Tibial artery (tissue), 4 donors: ENCODE data around the gene KCNAB2.
"Not testable (repeated sequence)": the region's sequence is repeated elsewhere in the genome, so short reads cannot be mapped to it uniquely, and the experiment has no call there.

ENCODE experiments used
- DNase-seq, 2 donors: peaks; one replicate each; pipeline ENCODE4 v3.0.0-alpha.2; 2019
- H3K27ac ChIP-seq, 2 donors: fragments of 200-600 bp; sonication (generic) in 1 of 2; 1 replicate in 1 of 2; 2 replicates in 1 of 2; pipeline ENCODE4 v1.5.1; 2018 to 2019; ENCODE audit warnings: mild to moderate bottlenecking in 1 of 2
- H3K27me3 ChIP-seq, 2 donors: fragments of 200-600 bp; sonication (generic) in 1 of 2; one replicate each; pipeline versions ENCODE4 v1.5.1 to v1.6.0; 2016 to 2019
- H3K36me3 ChIP-seq, 3 donors: fragments of 200-600 bp; sonication (generic) in 2 of 3; one replicate each; pipeline ENCODE4 v1.5.1; 2016 to 2019; ENCODE audit warnings: mild to moderate bottlenecking in 2 of 3
- H3K4me1 ChIP-seq, 4 donors: fragments of 200-600 bp; sonication (generic) in 2 of 4; 1 replicate in 3 of 4; 2 replicates in 1 of 4; pipeline ENCODE4 v1.5.1; 2016 to 2019
- H3K4me3 ChIP-seq, 2 donors: fragments of 200-600 bp; sonication (generic) in 1 of 2; 1 replicate in 1 of 2; 2 replicates in 1 of 2; pipeline ENCODE4 v1.5.1; 2018 to 2019; ENCODE audit warnings: mild to moderate bottlenecking in 2 of 2
- H3K9me3 ChIP-seq, 3 donors: fragments of 200-600 bp; sonication (generic) in 1 of 3; one replicate each; pipeline ENCODE4 v1.5.1; 2016 to 2019
- intact Hi-C: fragments of 100-400 bp; cut with DNase I; formaldehyde crosslinking; loops from one replicate; pipeline ENCODE4 v1.15.0; 2023; ENCODE audit warnings: low total_unique reads
- TF ChIP-seq, protein P1 (sequence below), 2 experiments: fragments of 200-600 bp in 1 of 2; fragments of 450-650 bp in 1 of 2; IDR thresholded peaks; one replicate each; pipeline ENCODE4 v1.5.1; 2017 to 2019; ENCODE audit warnings: antibody characterized with exemption in 2 of 2, mild to moderate bottlenecking in 1 of 2, moderate library complexity in 1 of 2

The KCNAB2 gene

DNA sequence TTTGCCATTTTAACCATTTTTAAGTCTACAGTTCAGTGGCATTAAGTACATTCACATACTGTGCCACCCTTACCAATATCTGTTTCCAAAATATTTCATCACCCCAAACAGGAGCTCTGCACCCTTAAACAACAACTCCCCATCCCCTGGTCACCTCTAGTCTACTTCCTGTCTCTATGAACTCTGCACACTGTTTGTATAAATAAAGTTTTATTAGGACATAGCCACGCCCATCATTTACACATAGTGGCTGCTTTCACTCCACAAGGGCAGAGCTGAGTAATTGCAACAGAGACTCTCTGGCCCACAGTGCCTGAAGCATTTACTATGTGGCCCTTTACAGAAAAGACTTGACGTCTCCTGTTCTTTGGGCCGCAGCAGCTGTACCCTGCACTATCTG is 30.1 kb downstream of the KCNAB2 start:
- peaks cover 0 to 10% of the 10 kb centered on the region in 2 donors for H3K27me3 ChIP-seq
- intact Hi-C loops, result no loop called here
- TF ChIP-seq, protein P1, sequence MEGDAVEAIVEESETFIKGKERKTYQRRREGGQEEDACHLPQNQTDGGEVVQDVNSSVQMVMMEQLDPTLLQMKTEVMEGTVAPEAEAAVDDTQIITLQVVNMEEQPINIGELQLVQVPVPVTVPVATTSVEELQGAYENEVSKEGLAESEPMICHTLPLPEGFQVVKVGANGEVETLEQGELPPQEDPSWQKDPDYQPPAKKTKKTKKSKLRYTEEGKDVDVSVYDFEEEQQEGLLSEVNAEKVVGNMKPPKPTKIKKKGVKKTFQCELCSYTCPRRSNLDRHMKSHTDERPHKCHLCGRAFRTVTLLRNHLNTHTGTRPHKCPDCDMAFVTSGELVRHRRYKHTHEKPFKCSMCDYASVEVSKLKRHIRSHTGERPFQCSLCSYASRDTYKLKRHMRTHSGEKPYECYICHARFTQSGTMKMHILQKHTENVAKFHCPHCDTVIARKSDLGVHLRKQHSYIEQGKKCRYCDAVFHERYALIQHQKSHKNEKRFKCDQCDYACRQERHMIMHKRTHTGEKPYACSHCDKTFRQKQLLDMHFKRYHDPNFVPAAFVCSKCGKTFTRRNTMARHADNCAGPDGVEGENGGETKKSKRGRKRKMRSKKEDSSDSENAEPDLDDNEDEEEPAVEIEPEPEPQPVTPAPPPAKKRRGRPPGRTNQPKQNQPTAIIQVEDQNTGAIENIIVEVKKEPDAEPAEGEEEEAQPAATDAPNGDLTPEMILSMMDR (IDR thresholded peaks at IDR 0.05), result no peak
- H3K27ac ChIP-seq, result no peak overlapping the region
- no peaks in the 10 kb centered on the region for H3K9me3 ChIP-seq
- H3K4me1 ChIP-seq, result no peaks in the 10 kb centered on the region
- no peak for DNase-seq
- no peak overlapping the region for H3K4me3 ChIP-seq
- H3K36me3 ChIP-seq, result no peaks in the 10 kb centered on the region

DNA sequence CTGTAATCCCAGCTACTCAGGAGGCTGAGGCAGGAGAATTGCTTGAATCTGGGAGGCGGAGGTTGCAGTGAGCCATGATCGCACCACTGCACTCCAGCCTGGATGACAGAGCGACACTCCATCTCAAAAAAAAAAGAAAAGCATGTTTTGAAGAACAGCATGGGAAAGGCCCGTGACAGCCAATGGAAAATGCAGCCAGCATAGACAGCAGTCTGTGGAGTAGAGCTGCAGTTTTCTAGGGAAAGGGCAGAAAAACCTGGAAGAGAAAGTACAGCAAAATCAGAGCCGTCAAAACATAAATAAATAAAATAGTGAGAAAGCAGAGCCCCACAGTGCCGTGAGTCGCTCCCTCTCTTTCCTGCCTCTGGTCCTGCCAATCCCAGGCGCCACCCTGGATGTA is 31.4 kb downstream of the KCNAB2 start:
- DNase-seq, H3K36me3 ChIP-seq, H3K4me1 ChIP-seq, H3K4me3 ChIP-seq, intact Hi-C loops, H3K27me3 ChIP-seq, H3K9me3 ChIP-seq, H3K27ac ChIP-seq: not testable (repeated sequence)

DNA sequence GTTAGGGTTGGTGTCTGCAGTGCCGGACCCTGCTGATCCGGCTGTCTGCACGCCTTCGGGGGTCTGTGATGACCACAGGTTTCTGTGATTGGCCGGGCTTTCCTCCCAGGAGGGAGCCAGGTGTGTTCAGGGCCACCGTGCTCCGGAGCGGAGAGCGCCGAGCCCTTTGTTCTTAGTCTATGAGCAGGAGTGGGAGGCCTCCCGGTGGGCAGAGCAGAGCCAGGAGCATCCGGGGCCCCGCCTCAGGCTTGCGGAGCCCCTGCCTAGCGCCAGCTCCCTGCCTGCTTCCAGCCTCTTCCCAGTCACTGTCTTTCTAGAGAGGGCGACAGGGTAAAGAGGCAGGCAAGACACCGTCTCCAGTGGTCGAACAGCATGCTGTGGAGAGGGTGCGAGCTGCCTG is 31.8 kb downstream of the KCNAB2 start:
- Histone ChIP-seq H3K4me3 (no peak overlapping the region), H3K27me3 (peaks cover 0 to 5% of the 10 kb centered on the region in 2 donors), H3K9me3 (no peaks in the 10 kb centered on the region), H3K4me1 (no peaks in the 10 kb centered on the region), H3K27ac (no peak overlapping the region), H3K36me3 (no peaks in the 10 kb centered on the region)
- TF ChIP-seq, protein P1 (IDR thresholded peaks at IDR 0.05), result no peak
- no peak for DNase-seq
- intact Hi-C loops, result no loop called here

DNA sequence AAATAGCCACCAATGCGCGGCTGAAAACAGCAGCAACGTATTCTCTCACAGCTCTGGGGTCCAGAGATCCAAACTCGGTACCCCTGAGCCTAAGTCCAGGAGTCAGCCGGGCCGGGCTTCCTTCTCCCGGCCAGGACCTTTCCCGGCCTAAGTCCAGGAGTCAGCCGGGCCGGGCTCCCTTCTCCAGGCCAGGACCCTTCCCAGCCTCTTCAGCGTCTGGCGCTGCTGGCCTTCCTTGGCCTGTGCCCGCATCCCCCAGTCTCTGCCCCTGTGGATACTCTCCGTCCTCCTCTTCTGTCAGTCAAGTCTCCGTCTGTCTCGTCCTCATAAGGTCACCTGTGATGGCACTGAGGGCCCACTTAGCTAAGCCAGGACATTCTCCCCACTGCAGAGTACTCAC is 32.2 kb downstream of the KCNAB2 start:
- DNase-seq, result no peak
- Histone ChIP-seq H3K27ac (no peak overlapping the region), H3K27me3 (peaks cover 0 to 5% of the 10 kb centered on the region in 2 donors), H3K9me3 (no peaks in the 10 kb centered on the region), H3K36me3 (no peaks in the 10 kb centered on the region), H3K4me3 (no peak overlapping the region), H3K4me1 (no peaks in the 10 kb centered on the region)
- TF ChIP-seq, protein P1 (IDR thresholded peaks at IDR 0.05), result no peak
- intact Hi-C loops, result no loop called here

DNA sequence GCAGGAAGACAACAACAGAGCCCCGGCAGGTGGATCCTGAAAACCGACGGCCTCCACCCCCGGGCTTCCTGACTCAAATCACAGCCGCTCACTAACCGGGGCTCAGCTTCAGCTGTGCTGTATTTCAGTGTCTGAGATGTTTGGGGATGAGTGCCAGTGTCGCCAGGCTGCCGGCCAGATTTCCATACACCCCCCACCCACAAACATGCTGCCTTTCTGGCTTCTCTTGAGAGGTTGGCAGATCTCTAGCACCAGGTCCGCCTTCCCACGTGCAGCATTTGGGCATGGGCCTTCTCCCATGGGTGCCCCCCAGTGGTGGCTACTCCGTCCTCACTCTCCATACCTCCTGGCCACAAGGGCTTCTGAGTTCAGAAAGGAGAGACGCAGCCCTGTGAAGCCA is 34.8 kb downstream of the KCNAB2 start:
- H3K4me3 ChIP-seq, result no peak overlapping the region
- no peaks in the 10 kb centered on the region for H3K4me1 ChIP-seq
- TF ChIP-seq, protein P1 (IDR thresholded peaks at IDR 0.05), result no peak
- H3K9me3 ChIP-seq, result no peaks in the 10 kb centered on the region
- intact Hi-C loops, result no loop called here
- peaks cover 0 to 5% of the 10 kb centered on the region in 2 donors for H3K27me3 ChIP-seq
- no peak overlapping the region for H3K27ac ChIP-seq
- H3K36me3 ChIP-seq, result no peaks in the 10 kb centered on the region
- no peak for DNase-seq

DNA sequence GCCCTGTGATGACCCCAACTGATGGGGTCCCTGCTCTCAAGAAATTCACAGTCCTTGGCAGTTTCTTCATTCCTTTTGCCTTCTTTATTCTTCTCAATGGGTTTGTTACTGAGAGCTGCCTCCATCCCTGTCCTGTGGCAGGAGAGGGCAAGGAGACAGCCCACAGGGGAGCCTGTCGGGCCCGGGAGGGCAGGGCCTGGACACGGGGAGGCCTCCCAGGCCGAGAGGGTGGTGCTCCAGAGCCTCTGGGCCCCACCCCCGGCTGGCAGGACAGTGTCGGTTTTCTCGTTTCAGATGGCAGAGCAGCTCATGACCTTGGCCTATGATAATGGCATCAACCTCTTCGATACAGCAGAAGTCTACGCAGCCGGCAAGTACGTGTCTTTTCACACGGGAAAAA is 36.2 kb downstream of the KCNAB2 start:
- DNase-seq, result no peak
- Histone ChIP-seq H3K27me3 (peaks cover 0 to 5% of the 10 kb centered on the region in 2 donors), H3K36me3 (no peaks in the 10 kb centered on the region), H3K9me3 (no peaks in the 10 kb centered on the region), H3K4me1 (no peaks in the 10 kb centered on the region), H3K4me3 (no peak overlapping the region), H3K27ac (no peak overlapping the region)
- intact Hi-C loops, result no loop called here
- TF ChIP-seq, protein P1 (IDR thresholded peaks at IDR 0.05), result no peak
